GM19324 (cell line): ENCODE data around the gene EIF4E2.
"Not testable (repeated sequence)": the region's sequence is repeated elsewhere in the genome, so short reads cannot be mapped to it uniquely, and the experiment has no call there.

Source experiments
- ATAC-seq: cut with Tn5 transposase; IDR thresholded peaks from one replicate; pipeline ENCODE4 v1.9.1; 2021; ENCODE audit warnings: mild to moderate bottlenecking, moderate library complexity; ENCODE audit not compliant: unreplicated experiment, low FRiP score

EIF4E2 gene

DNA sequence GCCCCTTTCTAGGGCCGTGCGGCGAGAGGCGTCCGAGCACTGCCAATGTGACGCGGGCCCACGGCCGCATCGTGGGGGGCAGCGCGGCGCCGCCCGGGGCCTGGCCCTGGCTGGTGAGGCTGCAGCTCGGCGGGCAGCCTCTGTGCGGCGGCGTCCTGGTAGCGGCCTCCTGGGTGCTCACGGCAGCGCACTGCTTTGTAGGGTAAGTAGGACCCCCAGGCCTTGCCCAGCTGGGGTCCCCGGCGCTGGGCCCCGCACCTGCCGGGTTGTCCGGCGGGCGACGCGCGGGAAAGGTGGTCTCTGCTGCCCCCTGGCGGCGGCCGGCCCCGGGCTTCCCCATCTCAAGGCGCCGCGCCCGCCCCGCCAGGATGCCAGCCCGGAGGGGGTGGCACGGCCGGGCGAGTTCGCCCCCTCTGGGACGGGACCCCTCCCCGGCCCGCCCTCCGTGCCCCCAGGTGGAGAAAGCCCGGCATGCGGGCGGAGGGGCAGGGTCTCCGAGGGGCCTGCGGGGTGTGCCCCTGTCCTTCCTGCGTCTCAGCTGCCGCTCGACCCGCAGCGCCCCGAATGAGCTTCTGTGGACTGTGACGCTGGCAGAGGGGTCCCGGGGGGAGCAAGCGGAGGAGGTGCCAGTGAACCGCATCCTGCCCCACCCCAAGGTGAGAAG is 28.4 kb upstream of the EIF4E2 start:
- no peak for ATAC-seq

DNA sequence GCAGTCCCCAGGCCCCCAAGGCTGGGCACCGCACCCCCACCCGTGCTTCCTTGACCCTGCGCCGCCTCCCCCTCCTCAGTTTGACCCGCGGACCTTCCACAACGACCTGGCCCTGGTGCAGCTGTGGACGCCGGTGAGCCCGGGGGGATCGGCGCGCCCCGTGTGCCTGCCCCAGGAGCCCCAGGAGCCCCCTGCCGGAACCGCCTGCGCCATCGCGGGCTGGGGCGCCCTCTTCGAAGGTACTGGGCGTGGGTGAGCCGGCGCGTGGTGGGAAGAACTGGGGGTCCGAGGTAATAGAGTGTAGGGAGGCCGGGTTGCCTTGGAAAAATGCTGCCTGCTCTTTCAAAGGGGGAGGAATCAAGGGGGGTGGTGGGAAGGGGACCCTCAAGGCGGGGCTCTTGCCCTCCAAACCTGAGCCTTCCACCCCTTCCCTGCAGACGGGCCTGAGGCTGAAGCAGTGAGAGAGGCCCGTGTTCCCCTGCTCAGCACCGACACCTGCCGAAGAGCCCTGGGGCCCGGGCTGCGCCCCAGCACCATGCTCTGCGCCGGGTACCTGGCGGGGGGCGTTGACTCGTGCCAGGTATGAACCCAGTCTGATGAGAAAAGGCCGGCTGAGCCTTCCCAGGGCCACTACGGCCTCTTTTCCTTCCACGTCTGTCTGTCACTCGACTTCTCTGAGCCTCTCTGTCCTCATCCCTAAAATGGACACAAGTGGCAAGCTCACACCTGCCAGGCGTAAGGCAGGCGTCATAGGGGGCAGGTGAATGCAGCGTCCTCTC is 27.7 kb upstream of the EIF4E2 start:
- no peak for ATAC-seq

DNA sequence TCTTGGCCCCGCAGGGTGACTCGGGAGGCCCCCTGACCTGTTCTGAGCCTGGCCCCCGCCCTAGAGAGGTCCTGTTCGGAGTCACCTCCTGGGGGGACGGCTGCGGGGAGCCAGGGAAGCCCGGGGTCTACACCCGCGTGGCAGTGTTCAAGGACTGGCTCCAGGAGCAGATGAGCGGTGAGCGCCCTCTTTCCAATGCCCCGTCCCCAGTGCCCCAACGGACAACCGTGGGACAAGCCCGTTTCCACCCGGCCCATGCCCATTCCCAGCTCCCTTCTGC is 27.1 kb upstream of the EIF4E2 start:
- no peak for ATAC-seq

DNA sequence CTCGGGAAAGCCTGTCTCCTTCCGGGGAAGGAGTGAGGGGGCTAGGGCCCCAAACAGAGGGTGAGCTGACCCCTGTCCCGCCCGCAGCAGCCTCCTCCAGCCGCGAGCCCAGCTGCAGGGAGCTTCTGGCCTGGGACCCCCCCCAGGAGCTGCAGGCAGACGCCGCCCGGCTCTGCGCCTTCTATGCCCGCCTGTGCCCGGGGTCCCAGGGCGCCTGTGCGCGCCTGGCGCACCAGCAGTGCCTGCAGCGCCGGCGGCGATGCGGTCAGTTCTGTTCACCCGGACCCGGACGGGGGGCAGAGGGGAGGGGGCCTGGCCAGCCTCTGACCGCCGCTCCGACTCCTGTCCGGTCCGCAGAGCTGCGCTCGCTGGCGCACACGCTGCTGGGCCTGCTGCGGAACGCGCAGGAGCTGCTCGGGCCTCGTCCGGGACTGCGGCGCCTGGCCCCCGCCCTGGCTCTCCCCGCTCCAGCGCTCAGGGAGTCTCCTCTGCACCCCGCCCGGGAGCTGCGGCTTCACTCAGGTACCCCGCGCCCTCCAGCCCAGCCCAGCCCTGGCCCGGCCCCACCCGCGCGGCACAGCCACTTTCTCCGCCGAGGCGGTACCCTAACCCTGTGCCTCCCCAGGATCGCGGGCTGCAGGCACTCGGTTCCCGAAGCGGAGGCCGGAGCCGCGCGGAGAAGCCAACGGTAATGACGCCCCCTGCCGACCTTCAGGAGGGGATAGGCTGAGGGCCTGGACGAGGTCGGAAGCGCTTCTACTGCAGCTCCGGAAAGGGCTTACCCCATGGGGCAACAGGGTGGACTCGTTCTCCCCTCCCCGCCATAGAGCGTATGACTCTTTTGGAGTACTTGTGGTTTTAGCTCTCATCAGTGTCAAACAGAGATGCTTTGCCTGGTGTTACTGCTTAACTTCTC is 26.5 kb upstream of the EIF4E2 start:
- ATAC-seq = no peak

DNA sequence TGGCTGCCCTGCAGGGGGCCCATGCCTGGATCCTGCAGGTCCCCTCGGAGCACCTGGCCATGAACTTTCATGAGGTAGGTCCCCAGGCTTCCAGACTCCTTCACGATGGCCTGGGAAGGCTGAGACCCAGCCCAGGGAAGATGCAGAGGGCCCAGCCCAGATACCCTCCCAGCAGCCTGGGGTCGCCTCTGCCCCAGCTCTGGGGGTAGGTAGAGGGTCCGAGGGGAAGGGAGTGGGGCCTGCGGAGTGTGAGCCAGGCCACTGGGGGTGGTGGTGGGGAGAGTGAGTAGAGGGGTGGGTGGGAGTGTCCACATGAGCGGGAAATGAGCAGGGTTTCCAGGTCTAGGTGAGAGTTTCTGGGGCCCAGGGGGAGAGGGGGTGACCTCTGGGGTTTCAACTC is 25.7 kb upstream of the EIF4E2 start:
- ATAC-seq = no peak

DNA sequence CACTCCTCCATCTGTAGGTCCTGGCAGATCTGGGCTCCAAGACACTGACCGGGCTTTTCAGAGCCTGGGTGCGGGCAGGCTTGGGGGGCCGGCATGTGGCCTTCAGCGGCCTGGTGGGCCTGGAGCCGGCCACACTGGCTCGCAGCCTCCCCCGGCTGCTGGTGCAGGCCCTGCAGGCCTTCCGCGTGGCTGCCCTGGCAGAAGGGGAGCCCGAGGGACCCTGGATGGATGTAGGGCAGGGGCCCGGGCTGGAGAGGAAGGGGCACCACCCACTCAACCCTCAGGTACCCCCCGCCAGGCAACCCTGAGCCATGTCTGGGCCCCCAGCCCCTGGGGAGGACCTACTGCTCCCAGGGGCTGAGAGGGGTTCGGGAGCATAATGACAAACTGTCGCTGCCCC is 25.3 kb upstream of the EIF4E2 start:
- no peak for ATAC-seq

DNA sequence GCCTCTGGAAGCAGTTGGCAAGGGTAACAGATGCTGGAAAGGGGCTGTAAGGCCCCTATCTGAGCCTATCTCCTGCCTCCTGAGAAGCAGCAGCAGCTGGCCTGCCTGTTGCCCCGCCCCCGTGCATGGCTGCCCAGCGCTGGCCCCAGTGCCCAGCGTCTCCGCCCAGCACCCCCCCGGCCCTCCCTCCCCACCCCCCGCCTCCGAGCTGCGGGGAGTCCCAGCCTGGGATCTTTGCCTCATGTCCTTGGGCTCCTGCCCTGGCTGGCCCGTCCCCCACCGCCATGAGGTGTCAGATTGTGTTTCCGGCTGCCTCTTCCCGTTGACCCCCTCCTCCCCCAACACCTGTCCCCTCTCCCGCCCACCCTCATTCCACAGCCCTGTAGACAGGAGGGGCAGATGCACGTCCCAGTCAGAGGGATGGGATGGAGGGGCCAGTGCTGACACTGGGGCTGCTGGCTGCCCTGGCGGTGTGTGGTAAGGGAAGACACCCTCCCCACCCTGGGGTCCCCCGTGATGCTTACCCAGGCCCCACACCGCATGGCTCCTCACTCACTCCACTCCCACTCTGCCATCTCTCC is 24.6 kb upstream of the EIF4E2 start, which contains the start of gene CHRND:
Gene CHRND (plus strand): TSS at position 370 of the 581 bp plus-strand sequence. CDS start 56 bp downstream, at position 426.
- no peak for ATAC-seq

DNA sequence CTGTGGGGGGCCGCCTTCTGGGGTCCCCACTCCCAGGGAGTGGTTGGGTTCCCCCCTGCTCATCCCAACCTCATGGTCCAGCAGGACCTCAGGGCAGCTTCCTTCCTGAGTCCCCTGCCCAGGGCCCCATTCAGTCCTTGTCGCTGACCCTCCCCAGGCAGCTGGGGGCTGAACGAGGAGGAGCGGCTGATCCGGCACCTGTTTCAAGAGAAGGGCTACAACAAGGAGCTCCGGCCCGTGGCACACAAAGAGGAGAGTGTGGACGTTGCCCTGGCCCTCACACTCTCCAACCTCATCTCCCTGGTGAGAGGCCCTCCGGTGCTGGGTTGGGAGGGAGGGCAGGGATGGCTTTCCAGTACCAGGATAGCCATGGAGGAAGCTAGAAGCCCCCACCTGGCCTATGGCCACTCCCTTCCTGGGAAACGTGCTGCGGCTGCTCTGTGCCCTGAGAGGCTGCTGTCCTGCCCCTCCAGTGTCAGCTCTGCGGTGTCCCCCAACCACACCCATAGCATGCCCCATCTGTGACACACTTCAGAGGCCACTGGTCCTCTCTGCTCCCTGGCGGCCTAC is 24.0 kb upstream of the EIF4E2 start:
- no peak for ATAC-seq

DNA sequence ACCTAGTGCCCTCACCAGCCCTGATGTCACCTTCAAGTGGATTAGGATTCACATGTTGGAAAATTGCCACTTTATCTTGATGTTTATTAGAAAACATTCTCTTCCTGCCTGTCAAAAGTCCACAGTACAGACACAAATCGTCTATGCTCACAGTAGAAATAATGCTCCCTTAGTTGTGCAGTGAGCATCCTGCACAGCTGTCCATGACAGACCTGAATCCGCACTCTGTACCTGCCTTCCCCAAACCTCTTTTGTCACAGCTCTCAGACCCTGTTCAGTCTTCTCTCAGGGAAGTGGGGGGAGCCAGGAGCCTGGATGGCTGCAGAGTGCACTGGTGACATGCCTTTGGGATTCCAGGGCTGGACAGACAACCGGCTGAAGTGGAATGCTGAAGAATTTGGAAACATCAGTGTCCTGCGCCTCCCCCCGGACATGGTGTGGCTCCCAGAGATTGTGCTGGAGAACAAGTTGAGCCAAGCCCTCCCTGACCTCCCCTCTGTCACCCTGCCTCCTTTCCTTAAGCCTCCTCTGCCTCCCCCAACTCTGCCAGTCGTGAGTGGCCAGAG is 22.5 kb upstream of the EIF4E2 start:
- ATAC-seq = no peak

DNA sequence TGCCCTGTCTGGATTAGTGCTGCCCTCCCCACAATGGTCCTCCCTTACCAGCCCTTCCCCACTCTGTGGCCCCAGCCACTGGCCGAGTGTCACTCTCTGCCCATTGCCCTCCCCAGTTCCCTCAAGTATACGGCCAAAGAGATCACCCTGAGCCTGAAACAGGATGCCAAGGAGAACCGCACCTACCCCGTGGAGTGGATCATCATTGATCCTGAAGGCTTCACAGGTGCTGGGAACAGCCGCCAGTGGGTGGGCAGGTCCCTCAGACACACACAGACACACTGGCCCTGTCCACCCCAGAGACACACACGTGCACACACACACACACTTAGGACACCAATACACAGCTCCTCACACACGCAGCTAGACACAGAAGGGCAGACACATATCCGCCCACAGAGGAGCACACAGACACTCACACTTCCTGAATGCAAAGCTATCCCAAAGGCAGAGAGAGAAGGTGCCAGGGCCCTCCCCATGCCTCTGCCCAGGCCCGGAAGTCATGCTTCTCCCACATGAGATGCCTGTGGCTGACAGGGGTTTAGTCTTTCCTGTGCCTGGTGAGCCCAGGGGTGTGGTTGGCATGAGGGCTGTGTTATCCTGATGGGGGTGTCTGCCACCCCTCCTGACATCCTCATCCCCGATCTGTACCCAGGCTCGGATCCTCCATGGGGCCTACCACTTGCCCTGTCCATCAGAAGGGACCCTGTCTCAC is 21.6 kb upstream of the EIF4E2 start:
- ATAC-seq = no peak

DNA sequence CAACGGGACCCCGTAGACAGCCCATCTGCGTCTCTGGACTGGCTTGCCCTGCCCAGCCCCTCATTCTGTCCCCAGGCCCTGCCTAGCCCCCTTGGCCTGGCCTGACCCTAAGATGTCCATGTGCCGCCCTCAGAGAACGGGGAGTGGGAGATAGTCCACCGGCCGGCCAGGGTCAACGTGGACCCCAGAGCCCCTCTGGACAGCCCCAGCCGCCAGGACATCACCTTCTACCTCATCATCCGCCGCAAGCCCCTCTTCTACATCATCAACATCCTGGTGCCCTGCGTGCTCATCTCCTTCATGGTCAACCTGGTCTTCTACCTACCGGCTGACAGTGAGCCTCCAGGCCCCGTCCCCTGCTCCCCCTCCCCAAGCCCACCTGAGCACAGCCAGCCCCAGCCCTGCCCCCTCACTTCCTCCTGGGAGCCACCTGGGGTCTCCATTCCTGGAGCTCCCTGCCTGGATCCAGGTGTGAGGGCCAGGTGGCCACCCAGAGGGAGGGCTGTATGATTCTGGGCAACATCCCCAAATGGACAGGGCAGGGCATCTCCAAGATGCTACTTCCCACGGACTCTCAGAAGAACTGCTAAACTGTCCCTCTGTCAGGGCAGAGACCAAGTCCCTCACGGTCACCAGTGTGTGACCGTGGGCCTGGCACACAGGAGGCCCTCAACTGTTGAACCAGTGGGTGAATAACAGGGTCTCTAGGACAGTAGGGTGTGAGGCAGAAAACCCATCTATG is 20.5 kb upstream of the EIF4E2 start:
- no peak for ATAC-seq

DNA sequence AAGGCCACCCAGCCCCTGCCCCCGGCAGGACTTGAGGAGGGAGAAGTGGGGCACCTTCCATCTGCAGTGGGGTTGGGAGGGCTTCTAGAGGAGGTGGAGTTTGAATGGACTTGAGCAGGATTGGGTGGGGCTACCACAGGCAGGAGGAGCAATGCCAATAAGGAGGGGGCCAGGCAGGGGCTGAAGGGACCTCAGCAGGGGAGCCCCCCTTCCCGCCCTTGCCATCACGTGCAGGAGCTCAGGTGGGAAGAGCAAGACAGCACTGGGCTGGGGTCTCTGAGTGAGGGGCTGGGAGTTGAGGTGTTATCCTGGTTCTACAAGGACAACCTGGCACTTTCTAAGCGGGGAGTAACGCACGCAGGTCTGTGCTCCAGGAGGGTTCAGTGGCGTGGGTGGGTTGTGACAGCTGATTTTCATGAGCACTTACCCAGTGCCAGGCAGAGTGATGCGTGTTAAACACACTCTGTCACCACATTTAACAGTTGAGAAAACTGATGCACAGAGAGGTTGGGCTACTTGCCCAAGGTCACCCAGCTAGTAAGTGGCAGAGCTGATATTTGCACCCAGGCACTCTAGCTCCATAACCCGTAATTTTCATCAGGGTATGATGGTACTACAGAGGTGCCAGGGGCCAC is 19.7 kb upstream of the EIF4E2 start:
- no peak for ATAC-seq

DNA sequence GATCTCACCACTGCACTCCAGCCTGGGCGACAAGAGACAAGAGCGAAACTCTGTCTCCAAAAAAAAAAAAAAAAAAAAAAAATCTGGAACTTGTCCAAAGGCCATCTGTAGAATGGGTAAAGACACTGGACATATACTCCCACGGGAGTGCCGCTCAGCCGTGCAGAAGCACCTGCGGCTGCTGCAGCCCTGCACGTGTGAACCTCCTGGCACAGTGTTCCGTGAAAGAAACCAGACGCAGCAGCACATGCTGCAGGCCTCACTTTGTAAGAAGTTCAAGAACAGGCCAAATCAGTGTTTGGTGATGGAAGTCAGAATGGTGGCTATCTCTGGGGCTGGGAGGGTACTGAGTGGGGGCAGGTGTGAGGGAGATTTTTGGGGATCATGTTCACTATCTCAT is 18.1 kb upstream of the EIF4E2 start:
- ATAC-seq = no peak

DNA sequence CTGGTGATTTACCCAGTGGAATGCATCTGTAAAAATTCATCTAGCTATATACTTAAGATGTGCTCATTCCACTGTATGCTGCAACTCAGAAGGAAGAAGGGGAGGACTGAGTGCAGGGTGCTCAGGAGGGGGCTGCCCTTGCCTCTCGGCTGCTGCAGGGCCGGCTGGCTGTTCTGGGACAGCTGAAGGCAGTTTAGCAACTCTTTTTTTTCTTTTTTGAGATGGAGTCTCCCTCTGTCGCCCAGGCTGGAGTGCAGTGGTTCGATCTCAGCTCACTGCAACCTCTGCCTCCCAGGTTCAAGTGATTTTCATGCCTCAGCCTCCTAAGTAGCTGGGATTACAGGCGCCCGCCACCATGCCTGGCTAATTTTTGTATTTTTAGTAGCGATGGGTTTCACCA is 17.7 kb upstream of the EIF4E2 start:
- not testable (repeated sequence) for ATAC-seq

DNA sequence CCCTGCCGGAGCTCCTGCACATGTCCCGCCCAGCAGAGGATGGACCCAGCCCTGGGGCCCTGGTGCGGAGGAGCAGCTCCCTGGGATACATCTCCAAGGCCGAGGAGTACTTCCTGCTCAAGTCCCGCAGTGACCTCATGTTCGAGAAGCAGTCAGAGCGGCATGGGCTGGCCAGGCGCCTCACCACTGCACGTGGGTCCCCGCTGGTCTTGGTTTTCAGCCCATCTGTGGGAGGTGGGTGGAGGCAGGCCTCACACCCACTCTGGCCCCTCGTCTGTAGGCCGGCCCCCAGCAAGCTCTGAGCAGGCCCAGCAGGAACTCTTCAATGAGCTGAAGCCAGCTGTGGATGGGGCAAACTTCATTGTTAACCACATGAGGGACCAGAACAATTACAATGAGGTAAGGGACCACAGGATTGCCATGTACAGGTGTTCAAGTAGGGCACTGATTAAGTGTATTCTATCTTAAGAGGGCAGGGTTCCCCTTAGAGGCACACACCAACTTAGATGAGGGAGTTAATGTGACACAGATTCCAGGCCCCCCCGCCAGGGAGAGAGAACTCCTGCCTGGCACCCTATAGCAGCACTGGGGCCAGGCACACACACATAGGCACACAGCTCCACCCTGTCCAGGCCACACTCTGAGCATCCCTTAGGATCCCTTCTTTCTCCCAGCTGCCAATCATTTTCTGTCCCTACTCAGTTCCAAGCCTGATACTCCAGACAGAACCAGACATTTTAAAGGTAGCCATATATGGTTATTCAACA is 16.4 kb upstream of the EIF4E2 start:
- ATAC-seq = no peak

DNA sequence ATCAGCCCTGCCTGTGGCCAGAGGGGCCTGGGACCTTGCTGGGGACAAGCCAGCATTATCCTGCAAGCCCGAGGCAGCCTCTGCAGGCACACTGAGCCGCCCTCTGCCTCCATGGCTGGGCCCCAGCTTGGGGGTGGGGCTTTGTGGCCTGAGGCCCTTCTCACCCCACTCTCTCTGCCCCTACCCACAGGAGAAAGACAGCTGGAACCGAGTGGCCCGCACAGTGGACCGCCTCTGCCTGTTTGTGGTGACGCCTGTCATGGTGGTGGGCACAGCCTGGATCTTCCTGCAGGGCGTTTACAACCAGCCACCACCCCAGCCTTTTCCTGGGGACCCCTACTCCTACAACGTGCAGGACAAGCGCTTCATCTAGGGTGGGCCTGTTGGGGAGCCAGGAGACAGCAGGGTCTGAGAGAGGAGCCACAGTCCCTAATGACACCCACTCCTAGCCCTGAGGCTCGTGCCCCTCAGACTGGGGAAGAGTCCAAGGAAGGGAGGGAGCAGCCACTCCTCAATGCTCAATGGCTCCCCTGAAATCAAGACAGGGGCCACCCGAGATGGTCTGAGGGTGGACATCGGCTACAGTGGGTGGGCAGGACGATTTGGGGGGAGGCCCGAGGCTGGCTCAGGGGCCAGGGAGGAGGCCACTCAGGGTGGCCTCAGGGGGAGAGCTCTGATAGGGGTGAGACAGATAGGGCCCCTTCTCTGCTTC is 15.4 kb upstream of the EIF4E2 start:
- no peak for ATAC-seq
